ENCODE measurements around the gene ENPP7.

The ENPP7 gene

DNA sequence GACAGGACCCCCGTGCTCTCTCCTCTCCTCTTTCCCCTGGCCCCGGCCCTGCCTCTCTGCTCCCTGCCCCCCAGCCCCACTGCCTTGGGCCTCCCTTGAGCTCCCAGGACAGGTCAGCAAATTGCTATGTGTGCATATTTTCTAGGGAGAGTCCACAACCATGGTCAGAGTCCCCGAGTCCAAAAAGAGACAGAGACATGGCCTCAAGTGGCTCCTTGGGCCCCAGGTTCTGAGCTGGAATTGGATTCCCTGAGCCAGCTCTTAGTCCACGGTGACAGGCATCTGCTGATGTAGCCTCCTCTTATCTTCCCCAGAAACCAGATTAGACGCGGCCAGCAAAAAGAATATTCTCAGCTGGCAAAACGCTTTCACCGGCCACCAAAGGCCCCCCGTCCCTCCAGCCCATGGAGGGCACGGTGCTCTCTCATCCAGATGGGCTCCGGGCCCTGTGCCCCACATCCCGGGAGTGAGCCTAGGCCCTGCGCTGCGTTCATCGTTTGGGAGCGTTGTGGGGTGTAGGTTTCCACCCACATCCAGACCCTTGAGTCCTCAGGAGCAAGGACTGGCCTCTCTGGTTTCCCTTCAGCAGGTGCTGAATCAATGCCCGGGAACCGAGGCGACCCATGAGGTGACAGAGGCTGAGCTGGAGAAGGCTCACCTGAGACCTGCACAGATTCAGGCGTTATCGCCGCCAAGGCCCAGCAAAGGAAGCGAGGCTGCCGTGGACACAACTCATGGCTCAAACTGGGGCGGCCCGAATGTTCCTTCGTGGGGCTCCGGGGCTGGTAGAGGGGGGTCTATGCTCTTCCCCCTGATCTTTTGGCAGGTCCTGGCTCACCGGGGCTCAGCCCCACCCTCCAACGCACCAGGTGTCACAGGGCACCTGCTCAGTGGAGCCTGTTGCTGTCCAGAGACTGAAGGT is 16.3 kb upstream of the ENPP7 start:
- Histone ChIP-seq H2AFZ (ENCODE audit: low read length) (no peak overlapping the region), H3K4me3 (ENCODE audit: low read length) (no peak overlapping the region), H3K4me1 (ENCODE audit: low read length) (0 out of 2 replicates have a peak, but pooled peaks cover 2% of the 10 kb centered on the region), H3K9me3 (replicated peaks; ENCODE audit: insufficient read depth, low read length) (no peaks in the 10 kb centered on the region), H3K9ac (ENCODE audit: low read length) (no peak overlapping the region), H3K36me3 (replicated peaks; ENCODE audit: insufficient read depth, low read length) (no peaks in the 10 kb centered on the region), H3K79me2 (ENCODE audit: low read length) (no peaks in the 10 kb centered on the region), H3K9me2 (replicated peaks; ENCODE audit: insufficient read depth, low read length) (no peaks in the 10 kb centered on the region), H3F3A (ENCODE audit: insufficient read depth, low read length) (no peaks in the 10 kb centered on the region), H3K4me2 (ENCODE audit: low read depth, low read length) (no peak overlapping the region), H3K27me3 (replicated peaks; ENCODE audit: insufficient read depth, low read length) (peaks cover 79% of the 10 kb centered on the region), H4K20me1 (ENCODE audit: insufficient read depth, low read length) (no peaks in the 10 kb centered on the region), H3K27ac (ENCODE audit: low read length) (no peak overlapping the region)
- no peak for DNase-seq
- TF ChIP-seq EZH2phosphoT487 (IDR thresholded peaks at IDR 0.05; ENCODE audit: low read length) (no peak), EZH2 (optimal IDR thresholded peaks at IDR 0.05; ENCODE audit: low read depth, low read length) (no peak), CTCF (IDR thresholded peaks at IDR 0.05; ENCODE audit: low read length) (no peak)

GRCh38 chr17:79715098-79715942 is 15.4 kb upstream of the ENPP7 start:
- Histone ChIP-seq H3K9me3 (replicated peaks; ENCODE audit: insufficient read depth, low read length) (no peaks in the 10 kb centered on the region), H3K9me2 (replicated peaks; ENCODE audit: insufficient read depth, low read length) (no peaks in the 10 kb centered on the region), H3K27me3 (replicated peaks; ENCODE audit: insufficient read depth, low read length) (peaks cover 86% of the 10 kb centered on the region), H3K4me2 (ENCODE audit: low read depth, low read length) (no peak overlapping the region), H2AFZ (ENCODE audit: low read length) (no peak overlapping the region), H3K4me1 (ENCODE audit: low read length) (0 out of 2 replicates have a peak, but pooled peaks cover 2% of the 10 kb centered on the region), H4K20me1 (ENCODE audit: insufficient read depth, low read length) (no peaks in the 10 kb centered on the region), H3K9ac (ENCODE audit: low read length) (no peak overlapping the region), H3K4me3 (ENCODE audit: low read length) (no peak overlapping the region), H3K79me2 (ENCODE audit: low read length) (no peaks in the 10 kb centered on the region), H3F3A (ENCODE audit: insufficient read depth, low read length) (no peaks in the 10 kb centered on the region), H3K36me3 (replicated peaks; ENCODE audit: insufficient read depth, low read length) (no peaks in the 10 kb centered on the region), H3K27ac (ENCODE audit: low read length) (no peak overlapping the region)
- no peak for TF ChIP-seq EZH2 (optimal IDR thresholded peaks at IDR 0.05; ENCODE audit: low read depth, low read length)
- TF ChIP-seq EZH2phosphoT487 (IDR thresholded peaks at IDR 0.05; ENCODE audit: low read length): no peak
- TF ChIP-seq CTCF (IDR thresholded peaks at IDR 0.05; ENCODE audit: low read length): no peak
- DNase-seq: no peak

GRCh38 chr17:79715943-79716797 is 14.6 kb upstream of the ENPP7 start:
- Histone ChIP-seq H3K4me1 (ENCODE audit: low read length) (0 out of 2 replicates have a peak, but pooled peaks cover 2% of the 10 kb centered on the region), H2AFZ (ENCODE audit: low read length) (no peak overlapping the region), H3K36me3 (replicated peaks; ENCODE audit: insufficient read depth, low read length) (no peaks in the 10 kb centered on the region), H3K27ac (ENCODE audit: low read length) (no peak overlapping the region), H3F3A (ENCODE audit: insufficient read depth, low read length) (no peaks in the 10 kb centered on the region), H4K20me1 (ENCODE audit: insufficient read depth, low read length) (no peaks in the 10 kb centered on the region), H3K79me2 (ENCODE audit: low read length) (no peaks in the 10 kb centered on the region), H3K4me3 (ENCODE audit: low read length) (no peak overlapping the region), H3K9me2 (replicated peaks; ENCODE audit: insufficient read depth, low read length) (no peaks in the 10 kb centered on the region), H3K9me3 (replicated peaks; ENCODE audit: insufficient read depth, low read length) (no peaks in the 10 kb centered on the region), H3K27me3 (replicated peaks; ENCODE audit: insufficient read depth, low read length) (peaks cover 90% of the 10 kb centered on the region), H3K9ac (ENCODE audit: low read length) (no peak overlapping the region), H3K4me2 (ENCODE audit: low read depth, low read length) (no peak overlapping the region)
- TF ChIP-seq EZH2phosphoT487 (IDR thresholded peaks at IDR 0.05; ENCODE audit: low read length) (no peak), EZH2 (optimal IDR thresholded peaks at IDR 0.05; ENCODE audit: low read depth, low read length) (no peak), CTCF (IDR thresholded peaks at IDR 0.05; ENCODE audit: low read length) (no peak)
- no peak for DNase-seq
